WTC11 (cell line): ENCODE measurements around the gene UGT1A7. TPM values are rescaled to one million over a fixed set of nuclear protein-coding genes. Genes with fewer than 3 reads are reported as not detected.

Experiments
- ATAC-seq: fragments of 200-7000 bp; cut with Tn5 transposase; 2 replicates; pipeline ENCODE4 v1.10.0; 2021; ENCODE audit warnings: mild to moderate bottlenecking, moderate library complexity
- CTCF ChIA-PET: fragments of 300-600 bp; sonication (Branson Sonifier 250); formaldehyde crosslinking; loops from one replicate; lab custom pipeline; 2021; ENCODE audit warnings: antibody characterized with exemption; lab: Charles Lee
- POLR2A ChIA-PET: fragments of 350-600 bp; sonication (Branson Sonifier 250); formaldehyde crosslinking; loops from one replicate; lab custom pipeline; 2021; ENCODE audit warnings: antibody characterized with exemption; lab: Charles Lee
- DNase-seq: peaks from one replicate; pipeline ENCODE4 v3.0.0; 2021; ENCODE audit warnings: low spot score
- H3K27ac Mint-ChIP-seq: 2 replicates; pipeline ENCODE4 v1.8.0; 2021; ENCODE audit warnings: mixed read lengths
- H3K27me3 Mint-ChIP-seq: 2 replicates; pipeline ENCODE4 v1.8.0; 2021; ENCODE audit warnings: low read depth, mild to moderate bottlenecking, moderate library complexity, mixed read lengths
- H3K36me3 Mint-ChIP-seq: 2 replicates; pipeline ENCODE4 v1.8.0; 2021; ENCODE audit warnings: mixed read lengths
- H3K4me1 Mint-ChIP-seq: 2 replicates; pipeline ENCODE4 v1.8.0; 2022; ENCODE audit warnings: mixed read lengths
- H3K4me3 Mint-ChIP-seq: 2 replicates; pipeline ENCODE4 v1.8.0; 2021; ENCODE audit warnings: mild to moderate bottlenecking, moderate library complexity, mixed read lengths
- H3K9me3 Mint-ChIP-seq: 2 replicates; pipeline ENCODE4 v1.8.0; 2021; ENCODE audit warnings: mixed read lengths
- AR ChIP-seq: fragments of 250-450 bp; sonication (Bioruptor Pico); IDR thresholded peaks from 2 replicates; pipeline ENCODE4 v1.9.0; 2021; ENCODE audit warnings: mild to moderate bottlenecking
- CTCF ChIP-seq: fragments of 200-600 bp; IDR thresholded peaks from 2 replicates; pipeline ENCODE4 v1.8.0; 2022; ENCODE audit warnings: antibody characterized with exemption
- ELF4 ChIP-seq: sonication (generic); formaldehyde crosslinking; IDR thresholded peaks from 2 replicates; pipeline ENCODE4 v1.8.1; 2022; ENCODE audit warnings: low read depth, mild to moderate bottlenecking, moderate library complexity, missing genetic modification reagents
- EMX1 ChIP-seq: fragments of 250-450 bp; sonication (Bioruptor Pico); IDR thresholded peaks from 2 replicates; pipeline ENCODE4 v1.8.0; 2021; ENCODE audit warnings: mild to moderate bottlenecking
- ERG ChIP-seq: fragments of 250-450 bp; sonication (Bioruptor Pico); IDR thresholded peaks from 2 replicates; pipeline ENCODE4 v1.8.0; 2021; ENCODE audit warnings: mild to moderate bottlenecking
- FOXJ3 ChIP-seq: sonication (generic); formaldehyde crosslinking; IDR thresholded peaks from 2 replicates; pipeline ENCODE4 v1.9.0; 2021; ENCODE audit warnings: missing genetic modification reagents, mild to moderate bottlenecking, borderline replicate concordance
- FOXP1 ChIP-seq: sonication (generic); formaldehyde crosslinking; IDR thresholded peaks from 2 replicates; pipeline ENCODE4 v1.8.0; 2022; ENCODE audit warnings: missing genetic modification reagents, mild to moderate bottlenecking, moderate library complexity, borderline replicate concordance
- GABPB1 ChIP-seq: sonication (generic); formaldehyde crosslinking; IDR thresholded peaks from 2 replicates; pipeline ENCODE4 v1.8.1; 2023; ENCODE audit warnings: mild to moderate bottlenecking, missing genetic modification reagents
- NFATC4 ChIP-seq: fragments of 250-450 bp; sonication (Bioruptor Pico); IDR thresholded peaks from 2 replicates; pipeline ENCODE4 v1.9.0; 2021; ENCODE audit warnings: mild to moderate bottlenecking
- SMAD4 ChIP-seq: sonication (generic); formaldehyde crosslinking; IDR thresholded peaks from 2 replicates; pipeline ENCODE4 v1.8.0; 2022; ENCODE audit warnings: mild to moderate bottlenecking, missing genetic modification reagents
- STAT6 ChIP-seq: sonication (generic); formaldehyde crosslinking; conservative IDR thresholded peaks from 2 replicates; pipeline ENCODE4 v1.8.1; 2023; ENCODE audit warnings: mild to moderate bottlenecking, low read depth, missing genetic modification reagents, moderate library complexity
- TP53 ChIP-seq: sonication (generic); formaldehyde crosslinking; IDR thresholded peaks from 2 replicates; pipeline ENCODE4 v1.8.1; 2023; ENCODE audit warnings: mild to moderate bottlenecking, missing genetic modification reagents
- ZBTB21 ChIP-seq: sonication (generic); formaldehyde crosslinking; IDR thresholded peaks from 2 replicates; pipeline ENCODE4 v1.8.1; 2023; ENCODE audit warnings: mild to moderate bottlenecking, missing genetic modification reagents, borderline replicate concordance
- ZMAT4 ChIP-seq: fragments of 250-450 bp; sonication (Bioruptor Pico); IDR thresholded peaks from 2 replicates; pipeline ENCODE4 v1.9.0; 2021; ENCODE audit warnings: mild to moderate bottlenecking
- ZNF232 ChIP-seq: sonication (generic); formaldehyde crosslinking; IDR thresholded peaks from 2 replicates; pipeline ENCODE4 v1.8.0; 2022; ENCODE audit warnings: mild to moderate bottlenecking, missing genetic modification reagents
- ZNF281 ChIP-seq: sonication (generic); formaldehyde crosslinking; IDR thresholded peaks from 2 replicates; pipeline ENCODE4 v1.8.0; 2023; ENCODE audit warnings: mild to moderate bottlenecking, missing genetic modification reagents
- ZNF317 ChIP-seq: sonication (generic); formaldehyde crosslinking; IDR thresholded peaks from 2 replicates; pipeline ENCODE4 v1.8.1; 2023; ENCODE audit warnings: low read depth, mild to moderate bottlenecking, moderate library complexity, missing genetic modification reagents, borderline replicate concordance
- ZNF532 ChIP-seq: fragments of 250-450 bp; sonication (Bioruptor Pico); IDR thresholded peaks from 2 replicates; pipeline ENCODE4 v1.9.0; 2021; ENCODE audit warnings: mild to moderate bottlenecking, borderline replicate concordance
- ZSCAN18 ChIP-seq: fragments of 250-450 bp; sonication (Bioruptor Pico); IDR thresholded peaks from 2 replicates; pipeline ENCODE4 v2.1.2; 2022; ENCODE audit warnings: mild to moderate bottlenecking, moderate library complexity
- total RNA-seq: library from RNA; stranded (reverse); gene quantifications from 3 replicates; pipeline ENCODE4 v1.2.3, GENCODE V29; 2021

The UGT1A7 gene
- total RNA-seq, 1 experiment from 2014 or later = not detected

- no peak for TF ChIP-seq AR (CRISPR knock-in tag)
Measured at GRCh38 chr2:233773854-233774253, 92.2 kb downstream of the UGT1A7 start (continued).

GRCh38 chr2:233775414-233775813, 93.7 kb downstream of the UGT1A7 start:
- Mint-ChIP-seq H3K4me3 (no peak overlapping the region), H3K27me3 (no peaks in the 10 kb centered on the region), H3K4me1 (no peaks in the 10 kb centered on the region), H3K27ac (no peak overlapping the region), H3K9me3 (peaks cover 47% of the 10 kb centered on the region), H3K36me3 (peaks cover 8% of the 10 kb centered on the region)
- CTCF ChIA-PET = interaction anchor here (1.0 kb wide), 1 partner anchor 82 kb away, joined by 3 read pairs; no protein-coding TSS in a partner anchor
- POLR2A ChIA-PET = no interaction called here
- DNase-seq = no peak
- ATAC-seq = no peak
- TF ChIP-seq ZMAT4 (CRISPR knock-in tag) (no peak), ZNF317 (CRISPR knock-in tag) (no peak), ZBTB21 (CRISPR knock-in tag) (no peak), STAT6 (no peak), TP53 (CRISPR knock-in tag) (no peak), EMX1 (CRISPR knock-in tag) (no peak), FOXJ3 (CRISPR knock-in tag) (no peak), SMAD4 (CRISPR knock-in tag) (no peak), ZNF281 (CRISPR knock-in tag) (no peak), CTCF (no peak), FOXP1 (CRISPR knock-in tag) (no peak), ZNF232 (CRISPR knock-in tag) (no peak), NFATC4 (CRISPR knock-in tag) (no peak), ZNF532 (CRISPR knock-in tag) (no peak), GABPB1 (CRISPR knock-in tag) (no peak), ZSCAN18 (no peak), ERG (CRISPR knock-in tag) (no peak), ELF4 (CRISPR knock-in tag) (no peak)
